H4 (cell line): ENCODE measurements around the gene ZMYND12. TPM values are rescaled to one million over a fixed set of nuclear protein-coding genes. Genes with fewer than 3 reads are reported as not detected.
A peak's percentile ranks its signal among the peaks of the same experiment; 100 is the strongest.
"Not testable (repeated sequence)": the region's sequence is repeated elsewhere in the genome, so short reads cannot be mapped to it uniquely, and the experiment has no call there.

ENCODE experiments used
- DNase-seq: peaks from one replicate; pipeline ENCODE4 v3.0.0-alpha.2; 2015; ENCODE audit warnings: low spot score
- total RNA-seq: library from RNA; depleted of rRNA; stranded (reverse); fragments of >200 nt; shearing (Covaris generic); gene quantifications from 2 replicates; pipeline ENCODE4 v1.2.3, GENCODE V29; 2014; rRNA removed

ZMYND12 gene
- 0.25 TPM in 1 of 2 replicates, not detected in the other for total RNA-seq

DNA sequence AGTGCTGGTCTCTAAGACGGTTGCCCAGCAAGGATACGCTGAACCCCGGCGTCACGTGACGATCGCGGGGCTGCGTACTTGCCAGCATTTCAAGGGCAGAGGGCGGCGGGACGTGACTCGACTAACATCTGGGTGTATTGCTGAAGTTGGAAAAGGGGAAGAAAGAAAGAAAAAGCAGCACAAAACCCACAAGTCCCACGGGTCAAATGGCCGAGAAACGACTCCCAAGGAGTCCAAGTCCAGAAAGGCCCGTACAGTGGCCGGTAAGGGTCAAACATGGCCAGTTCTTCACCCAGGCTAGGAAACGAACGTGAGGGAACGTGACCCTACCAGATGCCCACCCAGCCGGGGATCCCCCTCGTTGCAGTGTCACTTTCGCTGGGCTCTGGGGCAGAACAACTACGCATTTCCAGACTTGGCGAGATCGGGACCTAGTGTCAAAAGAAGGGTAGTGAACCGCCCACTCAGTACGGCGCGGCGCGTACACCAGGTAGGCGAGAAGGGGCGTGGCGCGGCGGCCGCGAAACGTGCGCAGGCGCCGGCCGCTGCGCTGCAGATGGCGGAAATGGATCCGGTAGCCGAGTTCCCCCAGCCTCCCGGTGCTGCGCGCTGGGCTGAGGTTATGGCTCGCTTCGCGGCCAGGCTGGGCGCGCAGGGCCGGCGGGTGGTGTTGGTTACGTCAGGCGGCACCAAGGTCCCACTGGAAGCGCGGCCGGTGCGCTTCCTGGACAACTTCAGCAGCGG is at the start of gene ZMYND12, which contains the start of gene PPCS:
ZMYND12 (minus strand) TSS at position 13 of the 744 bp plus-strand sequence. CDS start 25 bp downstream, outside the sequence.
PPCS (plus strand) TSS at position 534 of the 744 bp plus-strand sequence; CDS start at position 557, 23 bp downstream.
- peak; percentile 84 for DNase-seq

- DNase-seq = no peak
These were observed 48.8 kb upstream of the ZMYND12 start for GRCh38 chr1:42504535-42505128.

GRCh38 chr1:42502031-42502430 is 46.2 kb upstream of the ZMYND12 start:
- not testable (repeated sequence) for DNase-seq

DNA sequence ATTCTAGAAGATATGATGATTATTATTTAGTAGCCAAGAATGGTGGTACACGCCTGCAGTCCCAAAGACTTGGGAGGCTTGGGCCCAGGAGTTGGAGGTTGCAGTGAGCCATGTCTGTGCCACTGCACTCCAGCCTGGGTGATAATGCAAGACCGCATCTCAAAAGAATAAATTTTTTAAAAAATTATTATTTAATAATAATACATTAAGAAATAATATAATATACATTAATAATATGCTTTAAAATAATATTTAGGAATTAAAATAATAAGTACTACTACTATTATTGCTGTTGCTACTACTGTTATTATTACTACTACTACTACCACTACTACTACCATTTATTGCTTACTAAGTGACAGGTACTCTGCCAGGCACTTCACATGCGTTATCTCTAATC is 34.4 kb upstream of the ZMYND12 start:
- no peak for DNase-seq

- DNase-seq = peak; percentile 70
These were observed 28.6 kb upstream of the ZMYND12 start for GRCh38 chr1:42484382-42484781.

GRCh38 chr1:42482635-42483153 is 26.9 kb upstream of the ZMYND12 start:
- no peak for DNase-seq

GRCh38 chr1:42480921-42481320 is 25.1 kb upstream of the ZMYND12 start:
- DNase-seq = no peak

DNA sequence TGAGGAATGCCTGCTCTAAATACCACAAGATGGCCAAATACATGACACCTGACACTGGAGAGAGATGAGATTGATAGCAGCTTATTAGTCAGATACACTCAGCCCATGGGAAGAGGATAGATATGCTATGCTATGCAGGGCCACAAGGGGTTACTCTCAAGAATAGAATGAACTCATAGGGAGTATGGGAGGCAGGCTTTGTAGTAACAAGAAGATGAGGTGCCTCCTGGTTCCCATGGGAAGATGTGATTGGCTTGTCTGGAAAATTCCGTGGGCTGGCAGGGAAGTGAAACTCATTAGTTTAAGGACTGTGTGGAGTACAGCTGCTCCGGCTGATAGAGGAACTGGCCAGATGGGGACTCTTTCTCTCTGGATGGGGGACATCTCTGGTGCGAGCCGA is 23.8 kb upstream of the ZMYND12 start:
- peak; percentile 45 for DNase-seq

DNA sequence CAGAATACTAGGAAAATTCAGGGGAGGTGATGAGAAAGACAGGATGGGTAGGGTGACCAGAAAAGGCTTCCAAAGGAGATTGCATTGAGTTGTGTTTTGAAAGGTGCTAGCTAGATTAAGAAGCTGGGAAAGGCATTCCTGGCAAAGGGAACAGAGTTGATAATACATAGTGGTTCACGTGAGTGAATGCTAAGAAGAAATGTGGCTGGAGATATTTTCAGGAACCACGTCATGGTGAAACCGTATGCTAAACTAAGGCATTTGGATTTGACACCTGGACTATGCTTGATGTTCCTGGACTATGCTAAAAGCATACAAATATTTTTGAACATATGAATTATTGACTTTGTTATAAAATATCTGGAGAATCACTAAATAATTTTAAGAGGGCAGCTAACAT is 22.0 kb upstream of the ZMYND12 start:
- no peak for DNase-seq

DNA sequence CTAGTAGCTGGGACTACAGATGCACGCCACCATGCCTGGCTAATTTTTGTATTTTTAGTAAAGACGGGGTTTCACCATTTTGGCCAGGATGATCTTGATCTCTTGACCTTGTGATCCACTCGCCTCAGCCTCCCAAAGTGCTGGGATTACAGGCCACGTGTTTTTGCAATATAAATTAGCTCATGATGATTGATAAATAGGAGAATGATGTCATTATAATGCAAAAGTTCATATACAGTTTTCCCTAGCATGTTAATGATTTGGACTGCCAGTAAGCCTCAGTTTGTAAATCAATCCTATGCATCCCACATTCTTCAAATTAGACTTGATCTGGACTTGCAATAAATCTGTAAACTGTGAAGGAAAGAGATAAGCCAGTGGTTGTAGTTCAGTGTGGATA is 21.5 kb upstream of the ZMYND12 start:
- not testable (repeated sequence) for DNase-seq

- DNase-seq = no peak
These were observed 20.8 kb upstream of the ZMYND12 start for GRCh38 chr1:42476605-42477004.

DNA sequence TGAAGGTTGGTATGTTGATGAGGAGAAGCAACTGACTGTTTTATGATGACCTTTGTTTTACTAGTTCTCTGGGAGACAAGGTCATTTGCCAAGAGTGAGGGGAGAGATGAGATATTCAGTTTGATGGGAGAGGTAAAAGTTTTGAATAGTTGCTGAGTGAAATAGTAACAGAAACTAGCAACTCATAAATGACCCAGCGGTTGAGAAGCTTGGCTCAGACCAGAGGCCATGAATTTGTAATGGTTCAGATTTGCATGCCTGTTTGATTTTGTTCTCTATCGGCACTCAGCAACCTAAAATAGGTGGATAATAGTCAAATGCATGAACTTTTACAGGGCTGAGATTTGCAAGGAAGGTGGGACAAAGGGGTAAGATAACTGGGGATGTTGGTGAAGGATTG is 13.9 kb upstream of the ZMYND12 start:
- no peak for DNase-seq

DNA sequence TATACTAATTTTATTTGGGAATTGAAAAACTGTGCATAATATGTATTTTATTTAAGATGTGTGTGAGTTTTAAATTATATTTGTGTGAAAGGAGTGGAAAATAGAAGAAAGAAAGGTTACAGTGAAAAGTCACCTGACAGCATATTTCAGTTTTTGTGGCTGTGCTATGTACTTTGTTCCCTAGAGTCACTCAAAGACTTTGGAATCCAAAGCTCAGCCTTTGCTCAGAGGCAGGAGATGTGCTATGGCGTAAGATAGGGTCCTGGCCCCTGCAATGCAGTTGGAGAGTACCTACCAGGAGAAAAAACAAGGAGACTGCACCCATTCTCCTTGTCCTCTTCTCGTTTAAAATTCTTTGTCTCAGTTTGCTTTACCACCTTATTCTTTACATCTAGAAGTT is 10.2 kb upstream of the ZMYND12 start:
- DNase-seq = no peak

GRCh38 chr1:42463921-42464320 is 8.1 kb upstream of the ZMYND12 start:
- no peak for DNase-seq

DNA sequence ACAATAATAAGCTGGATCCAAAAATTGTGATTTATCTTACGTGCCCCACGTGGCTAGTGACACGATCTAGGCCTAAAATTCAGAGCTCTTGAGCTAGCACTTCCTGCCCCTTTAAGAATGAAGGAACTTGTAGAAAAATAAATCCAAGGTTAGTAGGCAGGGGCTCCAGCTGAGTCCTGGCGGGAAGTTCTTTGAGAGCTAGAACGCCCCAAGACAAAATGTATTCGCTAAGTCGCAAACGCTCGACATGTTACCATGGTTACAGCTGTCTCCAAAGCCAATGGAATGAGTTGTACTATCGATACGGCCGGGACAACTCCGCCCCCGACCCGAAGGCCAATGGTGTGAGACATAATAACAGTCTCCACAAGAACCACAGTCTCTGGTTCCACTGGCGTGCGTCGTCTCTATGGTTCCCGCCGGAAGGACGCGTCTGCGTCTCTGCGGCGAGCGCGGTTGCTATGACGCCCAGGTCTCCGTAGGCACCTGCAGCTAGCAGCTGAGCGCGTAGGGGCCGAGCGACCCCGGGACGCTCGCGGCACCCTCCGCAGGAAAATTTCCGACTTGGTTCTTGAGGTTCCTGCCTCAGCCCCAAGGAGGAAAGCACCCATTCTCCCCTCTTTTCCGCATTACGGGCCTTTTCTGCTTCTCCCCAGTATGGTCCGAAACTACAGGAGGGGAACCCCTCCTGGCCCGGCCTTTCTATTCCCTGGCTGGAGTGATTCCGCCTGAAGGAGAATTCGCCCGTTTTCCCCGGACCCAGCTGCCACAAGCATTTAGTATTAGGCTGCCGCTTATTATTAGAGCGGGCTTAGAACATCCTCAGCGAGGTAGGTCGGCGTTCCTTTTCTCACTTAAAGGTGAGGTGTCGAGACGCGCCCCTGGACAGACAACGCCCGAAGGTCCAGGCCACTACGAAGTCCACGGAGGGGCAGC is 7.3 kb upstream of the ZMYND12 start, which contains the start of gene CCDC30:
CCDC30 (plus strand) TSS at position 459 of the 936 bp plus-strand sequence. CDS start 17,266 bp downstream, outside the sequence.
- peak; percentile 100 for DNase-seq

DNA sequence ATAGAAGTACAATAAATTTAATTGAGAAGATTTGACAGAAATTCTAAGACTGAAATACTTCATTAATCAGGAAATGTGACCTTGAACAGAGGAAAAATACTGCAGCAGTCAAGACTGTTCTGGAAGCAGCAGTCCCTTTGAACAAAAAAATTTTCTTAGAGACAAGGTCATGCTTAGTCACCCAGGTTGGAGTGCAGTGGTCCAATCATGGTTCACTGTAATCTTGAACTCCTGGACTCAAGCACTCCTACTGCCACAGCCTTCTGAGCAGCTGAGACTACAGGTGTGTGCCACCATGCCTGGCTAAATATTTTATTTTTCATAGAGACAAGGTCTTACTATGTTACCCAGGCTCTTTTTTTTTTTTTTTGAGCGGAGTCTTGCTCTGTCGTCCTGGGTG is 5.4 kb upstream of the ZMYND12 start:
- no peak for DNase-seq

DNA sequence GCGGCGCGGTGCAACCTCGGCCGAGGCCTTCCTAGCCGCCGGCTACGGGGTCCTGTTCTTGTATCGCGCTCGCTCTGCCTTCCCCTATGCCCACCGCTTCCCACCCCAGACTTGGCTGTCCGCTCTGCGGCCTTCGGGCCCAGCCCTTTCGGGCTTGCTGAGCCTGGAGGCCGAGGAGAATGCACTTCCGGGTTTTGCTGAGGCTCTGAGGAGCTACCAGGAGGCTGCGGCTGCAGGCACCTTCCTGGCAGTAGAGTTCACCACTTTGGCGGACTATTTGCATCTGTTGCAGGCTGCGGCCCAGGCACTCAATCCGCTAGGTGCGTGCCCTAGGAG is 900 bp upstream of the ZMYND12 start:
- DNase-seq = peak; percentile 36

DNA sequence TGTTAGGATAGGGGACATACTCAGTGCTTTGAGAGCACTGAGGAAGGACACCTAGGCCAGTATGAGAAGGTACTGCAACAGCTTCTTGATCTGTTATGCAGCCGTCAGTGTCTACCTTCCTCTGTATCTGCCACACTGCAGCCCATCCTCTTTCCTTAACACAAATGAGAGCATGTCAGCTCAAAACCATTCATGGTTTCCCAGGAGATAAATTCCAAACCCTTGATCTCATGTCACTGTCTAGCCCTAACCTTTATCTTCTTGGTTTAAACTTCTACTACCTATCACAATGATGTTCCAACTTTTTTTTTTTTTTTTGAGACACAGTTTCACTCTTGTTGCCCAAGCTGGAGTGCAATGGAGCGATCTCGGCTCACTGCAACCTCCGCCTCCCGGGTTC is 1.4 kb downstream of the ZMYND12 start:
- no peak for DNase-seq

DNA sequence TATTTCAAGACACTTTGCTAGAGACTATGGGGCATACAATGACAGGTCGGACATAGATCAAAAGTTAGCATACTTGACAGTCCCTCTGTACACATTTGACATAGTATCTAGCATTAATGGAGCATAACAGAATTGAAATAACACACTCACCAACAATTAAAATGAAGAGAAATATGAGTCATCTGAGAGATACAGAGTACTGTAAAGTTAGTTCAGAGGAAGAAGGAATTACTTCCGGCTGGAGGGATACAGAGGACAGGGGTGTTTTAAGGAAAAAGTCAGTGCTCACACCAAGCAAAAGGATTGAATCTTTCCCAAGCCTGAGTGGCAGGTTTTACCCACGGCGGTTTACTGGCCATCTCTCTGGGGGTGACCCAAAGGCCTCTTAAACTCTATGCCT is 2.4 kb downstream of the ZMYND12 start:
- no peak for DNase-seq

- no peak for DNase-seq
These were observed 5.8 kb downstream of the ZMYND12 start for GRCh38 chr1:42450061-42450460.

DNA sequence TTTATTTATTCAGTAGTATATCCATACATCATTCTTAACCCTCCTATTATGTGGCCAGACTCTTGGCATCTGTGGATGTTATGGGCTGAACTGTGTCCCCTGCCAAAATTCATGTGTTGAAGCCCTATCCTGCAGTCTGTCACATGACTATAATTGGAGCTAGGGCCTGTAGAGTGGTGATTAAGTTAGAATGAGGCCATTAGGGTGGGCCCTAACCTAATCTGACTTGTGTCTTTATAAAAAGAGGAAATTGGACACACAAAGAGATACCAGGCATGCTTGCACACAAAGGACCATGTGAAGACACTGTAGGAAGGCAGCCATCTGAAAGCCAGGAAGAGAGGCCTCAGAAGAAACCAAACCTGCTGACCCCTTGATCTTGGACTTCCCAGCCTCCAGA is 6.6 kb downstream of the ZMYND12 start:
- no peak for DNase-seq

DNA sequence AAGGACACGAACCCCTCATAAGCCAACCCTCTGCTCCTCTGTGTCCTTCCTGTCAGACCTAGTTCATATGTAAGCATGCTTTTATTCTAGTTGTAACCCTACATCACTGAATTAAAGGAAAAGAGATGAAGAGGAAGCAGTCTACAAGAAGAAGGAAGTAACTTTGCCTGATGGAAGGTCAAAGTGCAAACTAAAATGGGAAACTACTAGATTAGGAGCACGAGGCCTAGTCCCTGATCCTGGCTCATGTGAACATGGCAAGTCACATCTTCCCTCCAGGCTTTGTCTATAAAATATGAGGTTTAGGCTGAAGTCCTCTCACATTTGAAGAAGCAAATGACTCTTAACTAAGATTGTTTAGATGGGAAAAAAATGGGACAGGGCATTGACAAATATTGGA is 13.2 kb downstream of the ZMYND12 start:
- DNase-seq = no peak
